NCI-H524 treated with DMSO at 0.1 percent for 48 hours (cell line): Measurements from ENCODE around the gene RCAN1.

Source experiments
- DNase-seq: peaks from one replicate; lab custom pipeline; 2025; lab: John Stamatoyannopoulos, UW

Gene RCAN1

DNA sequence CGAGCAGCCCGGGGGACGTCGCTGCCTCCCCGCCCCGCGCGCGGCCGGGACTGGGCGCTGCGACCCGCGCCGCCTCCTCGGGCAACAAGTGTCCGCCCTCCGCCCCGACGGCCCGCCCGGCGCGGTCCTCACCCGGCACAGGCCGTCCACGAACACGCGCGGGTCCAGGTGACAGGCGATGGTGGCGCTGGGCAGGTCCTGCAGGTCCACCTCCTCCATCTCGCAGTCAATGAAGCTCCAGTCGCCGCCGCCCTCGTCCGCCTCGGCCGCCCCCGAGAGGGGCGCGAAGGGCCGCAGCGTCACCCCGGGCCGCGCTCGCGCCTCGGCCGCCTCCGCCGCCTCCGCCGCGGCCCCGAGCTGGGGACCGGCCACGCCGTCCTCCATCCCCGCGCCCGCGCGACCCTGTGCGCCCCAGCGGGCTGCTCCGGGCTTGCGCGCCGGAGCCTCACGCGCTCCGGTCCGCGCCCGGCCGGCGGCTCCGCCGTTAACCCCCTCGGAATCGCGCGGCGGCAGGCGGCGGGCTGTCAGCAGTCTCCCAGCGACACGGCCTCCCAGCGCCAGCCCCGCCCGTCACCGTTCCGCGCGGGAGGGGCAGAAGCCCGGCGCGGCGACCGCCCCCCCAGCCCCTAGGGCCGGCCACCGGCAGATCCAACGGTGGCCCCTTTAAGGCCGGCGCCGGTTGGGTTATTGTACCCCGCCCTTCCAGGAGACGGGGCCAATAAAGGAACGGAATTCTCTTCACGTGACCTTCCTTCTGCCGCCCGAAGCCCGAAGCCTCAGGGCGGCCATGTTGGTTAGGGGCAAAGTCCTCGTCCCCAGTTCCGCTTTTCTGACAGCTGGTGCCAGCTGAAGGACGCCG is at the start of gene RCAN1:
TSS of gene RCAN1 (minus strand) at position 486 of the 859 bp plus-strand sequence. CDS start at position 384, 102 bp downstream.
- peak; percentile 95 for DNase-seq

DNA sequence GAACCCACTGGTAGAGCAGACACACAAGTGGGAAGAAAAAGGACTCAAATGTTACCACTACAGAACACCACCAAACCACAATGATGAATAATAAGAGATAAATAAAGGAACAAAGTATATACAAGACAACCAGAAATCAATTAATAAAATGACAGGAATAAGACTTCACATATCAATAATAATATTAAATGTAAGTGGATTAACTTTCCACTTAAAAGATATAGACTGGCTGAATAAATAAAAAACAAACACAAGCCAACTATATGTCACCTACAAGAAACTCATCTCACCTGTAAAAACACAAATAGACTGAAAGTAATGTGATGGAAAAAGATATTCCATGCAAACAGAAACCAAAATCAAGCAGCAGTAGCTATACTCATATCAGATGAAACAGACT is 46.9 kb upstream of the RCAN1 start:
- DNase-seq, result no peak

DNA sequence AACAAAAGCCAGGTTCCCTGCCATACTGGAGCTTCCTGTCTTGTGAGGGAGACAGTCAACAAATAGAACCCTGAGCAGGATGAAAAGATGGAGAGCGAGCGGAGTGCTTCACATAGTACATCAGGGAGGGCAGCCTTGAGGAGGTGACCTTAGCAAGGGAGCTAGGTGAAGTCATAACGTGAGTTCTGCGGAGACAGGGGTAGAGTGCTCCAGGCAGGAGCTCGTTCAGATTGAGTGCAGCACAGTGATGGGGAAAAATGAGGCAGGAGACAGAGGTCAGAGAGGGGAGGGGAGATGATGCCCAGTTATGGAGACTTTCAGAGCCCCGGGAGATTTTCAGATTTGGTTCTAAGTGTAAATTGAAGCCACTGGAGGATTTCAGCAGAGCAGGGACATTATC is 38.6 kb upstream of the RCAN1 start:
- DNase-seq, result no peak

DNA sequence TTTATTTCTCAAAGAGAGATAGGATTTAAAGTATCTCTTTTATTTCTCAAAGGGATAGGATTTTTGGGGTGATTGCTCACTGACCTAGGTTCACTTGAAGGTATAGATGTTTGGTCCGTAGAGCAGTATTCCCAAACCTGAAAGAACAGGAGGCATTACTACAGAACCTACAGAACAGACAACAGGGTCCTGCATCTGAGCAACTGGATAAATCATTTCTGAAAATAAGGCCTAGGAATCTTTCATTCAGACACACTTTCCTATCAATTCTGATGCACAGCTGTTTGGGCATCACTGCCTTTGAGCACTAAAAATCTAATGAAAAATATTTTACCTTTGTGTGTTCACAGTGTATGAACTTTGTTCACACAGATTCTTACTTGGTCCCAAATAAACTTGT is 36.7 kb upstream of the RCAN1 start:
- DNase-seq, result no peak

DNA sequence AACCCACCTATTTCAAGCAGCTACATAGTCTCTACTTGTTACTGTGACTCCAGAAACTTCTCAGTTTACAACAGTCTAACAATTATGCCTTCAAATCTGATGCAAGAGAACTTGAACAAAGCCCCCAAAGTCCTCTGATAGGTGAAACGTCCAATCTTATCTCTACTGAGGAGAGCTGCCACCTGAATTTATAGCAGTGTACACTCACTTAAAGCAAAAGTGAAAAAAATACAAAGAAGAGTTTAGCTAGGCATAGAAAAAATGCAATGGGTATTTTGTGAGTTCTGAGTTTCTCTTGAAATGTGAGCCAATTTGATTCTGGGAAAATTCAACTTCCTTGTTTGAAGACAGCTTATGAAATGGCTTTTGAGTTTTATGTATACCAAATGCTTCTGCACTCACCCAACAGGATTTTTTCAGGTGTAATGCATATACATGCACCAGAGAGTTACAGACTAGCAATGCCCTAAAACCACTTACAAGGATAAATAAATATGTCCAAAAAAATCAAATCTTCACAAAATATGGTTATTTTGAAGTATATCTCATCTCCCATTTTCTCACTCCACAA is 36.0 kb upstream of the RCAN1 start:
- DNase-seq, result no peak

DNA sequence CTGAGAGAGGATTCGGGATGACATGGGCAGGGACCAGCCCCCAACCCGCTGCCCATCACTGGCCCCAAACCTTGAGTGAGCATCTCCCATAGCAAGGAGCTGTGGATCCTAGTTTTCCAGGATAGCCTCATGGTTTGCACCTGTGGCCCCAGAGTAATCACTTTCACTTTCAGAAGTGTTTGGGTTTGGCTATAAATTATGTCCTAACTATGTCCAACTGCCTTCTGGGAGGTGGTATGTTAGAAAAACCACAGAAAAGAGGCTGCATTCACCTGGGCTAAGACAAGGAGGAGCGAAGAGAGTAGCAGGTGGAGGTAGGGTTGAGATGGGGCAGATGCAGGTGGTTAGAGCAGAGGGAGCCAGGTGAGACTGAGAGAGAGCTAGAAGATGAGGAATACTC is 34.5 kb upstream of the RCAN1 start:
- DNase-seq, result no peak

DNA sequence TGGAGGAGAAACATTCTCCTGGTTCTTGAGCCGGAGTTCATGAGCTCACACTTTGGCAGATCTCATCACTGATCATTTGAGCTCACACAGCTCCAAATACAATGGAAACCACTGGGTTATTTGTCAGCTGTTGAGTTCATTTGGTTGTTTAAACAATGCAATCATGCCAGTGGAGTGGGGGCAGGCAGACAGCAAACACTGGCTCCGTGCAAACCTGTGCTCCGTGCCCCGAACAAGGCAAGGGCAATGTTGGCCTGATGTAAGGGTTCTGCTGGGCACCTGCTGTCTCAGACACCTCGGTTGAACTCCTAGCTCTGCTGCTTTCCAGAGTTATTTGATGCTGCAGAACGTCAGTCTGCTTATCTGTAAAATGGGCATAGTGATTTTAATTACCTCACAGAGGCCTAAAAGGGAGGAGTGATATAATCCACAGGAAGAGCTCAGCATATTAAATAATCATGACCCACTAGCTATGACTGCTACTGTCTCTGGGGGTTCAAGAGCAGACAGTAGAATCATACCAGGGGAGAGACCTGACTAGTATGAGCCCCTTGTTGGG is 33.9 kb upstream of the RCAN1 start:
- no peak for DNase-seq

DNA sequence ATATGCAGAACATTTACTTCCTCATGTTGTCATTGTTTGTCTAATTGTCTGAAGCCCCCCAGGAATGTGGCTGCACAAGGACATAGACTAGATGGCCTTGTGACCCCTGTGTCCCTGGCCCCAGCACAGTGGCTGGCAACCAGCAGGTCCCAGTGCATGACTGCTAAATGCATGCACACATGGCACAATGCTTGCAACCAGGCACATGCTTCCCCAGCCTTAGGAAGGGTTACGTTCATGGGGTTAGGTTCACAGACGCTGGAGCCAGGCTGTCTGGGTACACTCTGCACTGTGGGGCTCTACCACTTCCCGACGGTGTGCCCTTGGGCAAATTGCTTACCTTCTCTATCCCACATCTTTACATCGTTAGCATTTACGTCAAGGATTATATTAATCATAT is 32.6 kb upstream of the RCAN1 start:
- DNase-seq, result no peak

DNA sequence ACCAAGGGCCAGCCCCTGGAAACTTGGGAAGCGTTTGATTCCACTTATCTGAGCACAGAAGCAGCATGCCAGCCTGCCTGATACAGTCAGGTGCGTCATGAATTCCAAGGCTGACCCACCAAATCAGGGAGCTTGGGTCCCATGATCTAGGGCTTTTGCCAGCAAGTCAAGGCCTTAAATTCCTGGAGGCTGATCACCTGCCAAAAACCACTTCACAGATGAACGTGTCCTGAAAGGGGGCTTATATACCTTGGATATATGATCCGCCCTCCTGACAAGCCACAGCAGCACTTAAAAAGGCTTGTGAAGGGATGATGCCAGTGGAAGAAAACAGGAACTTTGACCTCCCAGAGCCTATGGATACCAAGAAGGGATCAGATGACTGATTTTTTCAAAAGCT is 29.9 kb upstream of the RCAN1 start:
- no peak for DNase-seq

DNA sequence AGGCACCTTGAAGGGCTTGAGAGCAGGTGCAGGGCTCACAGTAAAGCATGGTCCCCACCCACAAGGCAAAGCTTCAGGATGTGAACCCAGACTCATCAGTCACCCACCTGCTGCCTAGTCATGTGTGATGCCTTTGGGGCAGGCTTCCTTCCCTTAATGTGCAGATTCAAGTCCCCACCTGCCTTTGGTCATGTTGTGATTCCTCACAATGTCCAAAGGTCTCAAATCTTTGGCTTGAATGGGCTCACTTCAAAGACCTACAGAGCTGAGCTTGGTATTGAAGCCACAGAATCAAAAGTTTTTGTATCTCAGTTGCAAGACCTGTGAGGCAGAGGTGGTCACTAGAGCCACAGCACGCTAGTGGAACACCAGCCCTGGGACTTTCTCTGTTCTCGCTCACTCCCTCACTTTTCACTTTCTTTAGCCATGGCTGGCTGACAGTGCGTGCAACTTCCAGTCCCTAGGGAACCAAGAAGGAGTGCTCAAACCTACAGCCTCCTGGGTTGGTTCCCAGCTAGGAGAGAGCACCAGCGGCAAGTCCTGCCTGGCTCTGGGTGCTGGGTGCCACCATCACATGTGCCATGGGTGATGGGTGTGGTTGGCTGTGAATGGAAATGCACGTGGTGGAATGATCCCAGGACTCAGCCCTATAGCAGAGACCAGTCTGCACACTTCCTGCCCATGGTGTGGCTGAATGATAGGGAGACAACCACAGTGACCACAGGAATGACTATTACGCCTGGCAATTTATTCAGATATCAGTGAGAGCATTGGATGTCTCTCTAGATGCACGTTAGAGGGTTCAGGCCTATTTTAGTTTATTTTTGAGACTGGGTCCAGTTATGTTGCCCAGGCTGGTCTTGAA is 27.5 kb upstream of the RCAN1 start:
- no peak for DNase-seq

DNA sequence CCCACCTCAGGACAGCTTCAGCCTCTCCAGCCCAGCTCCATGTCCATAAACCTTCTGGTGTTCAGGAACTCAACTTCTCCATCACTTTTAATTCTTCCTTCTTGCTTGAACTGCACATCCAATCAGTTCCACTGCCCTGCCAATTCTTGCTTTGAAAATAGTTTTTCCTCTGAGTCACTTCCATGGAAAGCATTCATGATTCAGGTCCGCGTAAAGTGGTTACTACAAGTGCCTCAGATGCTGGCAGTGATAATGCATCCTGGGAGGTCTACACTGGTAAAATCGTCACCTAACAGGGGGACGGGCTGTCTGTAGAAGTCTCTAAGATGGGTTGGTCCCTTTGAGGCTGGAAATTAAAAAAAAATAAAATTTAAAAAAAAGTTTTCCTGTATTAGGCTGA is 25.9 kb upstream of the RCAN1 start:
- no peak for DNase-seq

DNA sequence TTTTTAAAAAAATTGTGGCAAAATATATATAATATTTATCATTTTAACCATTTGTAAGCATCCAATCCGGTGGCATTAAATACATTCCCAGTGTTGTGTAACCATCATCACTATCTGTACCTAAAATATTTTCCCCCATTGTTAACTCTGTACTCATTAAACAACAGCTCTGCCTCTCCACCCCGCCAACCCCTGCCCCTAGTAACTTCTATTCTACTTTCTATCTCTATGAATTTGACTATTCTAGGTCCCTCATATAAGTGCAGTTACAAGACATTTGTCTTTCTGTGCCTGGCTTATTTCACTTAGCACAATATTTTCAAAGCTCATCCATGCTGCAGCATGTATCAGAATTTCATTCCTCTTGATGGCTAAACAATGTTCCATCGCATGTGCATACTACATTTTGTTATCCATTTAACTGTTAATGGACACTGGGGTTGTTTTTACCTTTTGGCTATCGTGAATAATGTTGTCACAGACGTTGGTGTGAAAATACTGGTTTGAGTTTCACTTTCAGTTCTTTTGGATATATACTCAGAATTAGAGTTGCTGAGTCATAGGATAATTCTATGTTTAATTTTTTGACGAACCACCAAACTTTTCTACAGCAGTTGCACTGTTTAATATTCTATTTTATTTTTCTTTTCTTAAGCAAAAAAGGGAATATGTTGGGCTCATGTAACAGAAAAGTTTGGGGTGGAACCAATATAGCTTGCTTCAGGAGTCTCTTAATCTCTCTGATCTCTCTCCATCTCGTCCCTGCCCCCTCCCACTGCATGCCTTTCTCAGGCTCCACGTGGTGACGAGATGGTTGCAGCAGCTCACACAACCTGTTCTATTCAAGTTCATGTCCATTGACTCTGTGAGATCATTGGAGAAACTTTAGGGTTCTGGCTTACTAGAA is 25.2 kb upstream of the RCAN1 start:
- DNase-seq, result no peak

DNA sequence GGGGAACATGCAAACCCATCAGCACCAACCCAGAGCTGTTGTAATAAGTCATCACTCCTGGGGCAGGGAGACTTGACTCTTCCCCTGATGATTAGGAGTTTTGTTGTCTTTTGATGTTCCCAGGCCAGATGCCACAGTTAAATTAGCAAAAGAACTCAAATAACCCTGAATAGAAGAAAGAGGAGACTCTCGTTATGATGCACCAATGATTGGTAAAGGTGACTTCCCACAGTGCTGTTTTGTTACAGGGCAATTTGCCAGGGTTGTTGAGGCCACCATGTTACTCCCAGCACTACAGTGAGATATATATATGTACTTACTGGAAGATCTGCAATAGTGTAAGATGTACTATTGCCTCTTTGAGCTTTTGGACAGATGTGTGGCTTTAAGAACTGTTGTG is 24.3 kb upstream of the RCAN1 start:
- no peak for DNase-seq

DNA sequence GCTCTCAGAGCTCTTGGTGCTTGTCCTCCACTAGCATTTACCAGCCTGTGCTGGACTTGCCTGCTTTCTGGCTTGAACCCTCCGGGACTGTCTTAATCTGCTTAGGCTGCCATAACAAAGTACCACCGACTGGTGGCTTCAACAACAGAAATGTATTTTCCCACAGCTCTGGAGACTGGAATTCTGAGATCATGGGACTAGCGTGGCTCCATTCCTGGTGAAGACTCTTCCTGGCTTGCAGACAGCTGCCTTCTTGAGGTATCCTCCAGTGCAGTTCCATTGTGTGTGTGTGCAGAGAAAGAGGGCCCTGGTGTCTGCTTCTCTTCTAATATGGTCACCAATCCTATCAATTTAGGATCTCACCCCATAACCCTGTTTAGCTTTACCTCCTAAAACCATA is 22.0 kb upstream of the RCAN1 start:
- DNase-seq, result no peak

DNA sequence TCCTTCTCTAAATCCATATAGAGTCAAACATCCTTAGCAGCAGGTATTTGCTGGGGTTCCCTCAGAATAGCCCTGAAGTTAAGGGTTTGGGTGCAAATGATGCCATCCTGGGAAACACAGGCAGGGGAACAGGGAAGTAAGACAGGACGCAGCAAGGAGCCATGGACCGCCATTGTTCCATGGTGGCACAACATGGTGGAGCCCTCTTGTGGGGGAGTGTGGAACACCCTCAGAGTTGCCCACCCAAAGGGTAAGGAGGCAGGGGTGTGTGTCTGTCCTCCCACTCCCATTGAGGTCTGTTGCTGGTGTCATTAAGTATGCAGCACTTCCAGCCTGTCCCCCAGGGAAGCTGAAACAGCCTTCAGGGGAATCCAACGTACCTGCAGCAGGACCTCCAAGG is 20.4 kb upstream of the RCAN1 start:
- no peak for DNase-seq

DNA sequence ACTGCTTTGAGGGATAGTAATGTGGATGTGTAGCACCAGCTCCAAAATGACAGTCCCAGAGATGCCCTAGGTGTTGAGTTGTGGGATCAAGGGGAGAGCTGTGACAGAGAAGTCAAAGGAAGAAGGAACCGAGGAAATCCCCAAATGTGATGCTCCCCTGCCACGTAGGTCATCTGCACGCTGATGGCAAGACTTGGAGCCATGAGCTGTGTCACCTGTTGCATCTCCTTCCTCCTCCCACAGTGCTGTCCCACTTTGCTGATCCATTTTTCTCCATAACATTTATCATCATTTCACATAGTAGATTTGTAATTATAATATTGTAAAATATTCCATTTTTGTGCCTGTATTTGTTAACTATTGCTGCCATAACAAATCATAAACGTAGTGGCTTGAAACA is 17.6 kb upstream of the RCAN1 start:
- DNase-seq, result no peak

DNA sequence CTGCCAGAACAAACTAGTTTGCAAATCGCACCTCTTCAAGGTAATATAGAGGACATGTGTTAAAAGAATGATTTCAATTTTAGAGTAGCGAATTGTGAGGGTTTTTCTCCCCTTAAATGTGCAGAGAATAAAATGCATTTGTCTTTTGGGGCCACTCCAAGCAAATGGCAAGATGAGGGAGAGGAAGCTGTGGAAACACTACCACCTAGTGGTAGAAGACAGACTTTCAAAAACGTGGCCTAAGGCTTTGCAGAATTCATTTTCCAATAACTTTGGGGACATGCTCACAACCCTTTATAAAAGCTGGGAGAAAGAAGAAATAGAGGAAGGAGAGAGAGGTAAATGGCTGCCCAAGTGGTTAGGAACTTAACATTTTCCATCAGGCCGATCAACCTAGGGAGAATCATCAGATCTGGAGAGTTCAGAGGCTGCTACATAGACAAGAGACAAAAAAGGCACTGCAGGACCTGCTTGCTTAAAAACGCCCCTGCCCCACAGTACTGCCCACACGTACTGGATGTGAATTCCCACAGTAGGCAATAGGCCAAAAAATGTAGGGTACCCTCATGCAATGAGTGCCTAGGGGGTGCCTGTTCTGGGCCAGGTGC is 15.7 kb upstream of the RCAN1 start:
- no peak for DNase-seq

DNA sequence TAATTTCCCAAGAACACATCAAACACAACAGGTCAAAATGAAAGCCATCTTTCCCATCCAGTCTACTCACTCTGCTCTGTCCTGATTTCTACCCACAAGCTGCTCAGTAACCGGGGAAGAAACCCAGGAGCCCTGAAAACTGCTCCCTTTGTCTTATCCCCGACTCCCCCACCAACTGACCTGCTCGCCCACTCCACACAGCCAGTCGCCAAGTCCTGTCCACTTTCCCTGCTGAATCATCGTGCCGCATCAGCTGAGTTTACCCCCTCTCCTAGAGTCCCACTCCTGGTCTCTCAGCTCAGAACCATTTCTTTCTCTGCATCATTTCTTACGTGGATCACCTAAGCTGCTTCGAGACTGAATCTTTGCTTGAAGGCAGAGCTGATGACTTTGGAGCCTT is 11.2 kb upstream of the RCAN1 start:
- no peak for DNase-seq

DNA sequence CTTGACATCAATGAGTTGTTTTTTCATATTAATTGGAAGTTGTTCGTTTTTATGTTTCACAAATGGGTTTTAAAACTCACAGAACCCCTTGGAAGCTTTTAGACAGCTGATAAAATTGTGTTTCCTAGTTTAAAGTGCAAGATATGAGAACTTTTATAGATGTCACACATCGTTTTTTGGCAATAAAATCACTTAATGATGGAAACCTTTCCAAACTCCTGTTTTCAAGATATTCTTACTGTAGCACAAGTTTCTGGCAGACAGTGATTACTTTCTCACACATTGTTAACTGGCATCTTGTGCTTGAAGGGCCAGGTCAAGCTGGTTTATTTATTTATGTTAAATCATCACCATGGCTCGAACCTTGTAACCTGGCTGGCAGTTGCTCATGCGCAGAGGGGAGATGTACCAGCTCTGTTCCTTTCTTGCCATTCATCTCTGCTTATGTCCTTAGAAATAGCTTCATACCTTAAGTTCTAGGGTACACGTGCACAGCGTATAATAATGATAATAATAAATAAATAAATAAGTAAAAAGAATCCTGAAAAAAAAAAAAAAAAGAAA is 10.2 kb upstream of the RCAN1 start:
- no peak for DNase-seq

DNA sequence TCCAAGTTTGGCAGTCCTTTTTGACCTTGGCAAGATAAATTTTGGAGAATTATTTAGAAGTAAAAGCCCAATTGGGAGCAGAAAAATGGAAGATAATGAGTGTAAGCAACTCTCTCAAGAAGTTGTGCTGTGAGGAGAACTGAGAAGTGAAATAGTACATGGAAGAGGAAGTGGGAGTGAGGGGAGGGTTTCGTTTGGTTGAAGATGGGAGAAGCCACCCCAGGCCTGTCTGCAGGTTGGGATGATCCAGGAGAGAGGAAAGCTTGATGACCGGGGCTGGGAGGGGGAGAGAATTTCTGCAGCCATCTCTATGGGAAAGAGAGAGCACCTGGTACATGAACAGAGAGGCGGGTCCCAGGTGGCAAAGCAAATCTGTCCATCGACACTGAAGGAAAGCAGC is 8.6 kb upstream of the RCAN1 start:
- no peak for DNase-seq
